ENCODE results near the gene MAGI2.

DNA sequence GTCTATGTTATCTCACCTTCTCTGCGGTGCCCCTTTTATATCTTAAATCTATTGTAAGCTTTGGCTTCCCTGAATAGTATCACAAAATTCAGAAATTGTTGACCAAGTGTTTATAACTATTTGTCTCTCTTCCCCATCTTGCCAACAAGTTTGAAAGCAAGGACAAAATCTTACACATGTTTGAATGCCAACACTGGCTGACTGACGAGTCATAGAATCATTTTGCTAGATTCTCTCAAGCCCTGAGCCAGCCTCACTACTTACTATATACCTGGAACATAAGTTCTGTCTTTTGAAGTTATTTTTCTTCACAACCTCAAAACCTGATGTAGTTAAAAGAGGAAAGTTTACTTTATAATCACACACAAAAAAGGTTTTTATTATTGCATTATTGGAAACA is 954.2 kb downstream of the MAGI2 start:
- TF ChIP-seq, protein P1, sequence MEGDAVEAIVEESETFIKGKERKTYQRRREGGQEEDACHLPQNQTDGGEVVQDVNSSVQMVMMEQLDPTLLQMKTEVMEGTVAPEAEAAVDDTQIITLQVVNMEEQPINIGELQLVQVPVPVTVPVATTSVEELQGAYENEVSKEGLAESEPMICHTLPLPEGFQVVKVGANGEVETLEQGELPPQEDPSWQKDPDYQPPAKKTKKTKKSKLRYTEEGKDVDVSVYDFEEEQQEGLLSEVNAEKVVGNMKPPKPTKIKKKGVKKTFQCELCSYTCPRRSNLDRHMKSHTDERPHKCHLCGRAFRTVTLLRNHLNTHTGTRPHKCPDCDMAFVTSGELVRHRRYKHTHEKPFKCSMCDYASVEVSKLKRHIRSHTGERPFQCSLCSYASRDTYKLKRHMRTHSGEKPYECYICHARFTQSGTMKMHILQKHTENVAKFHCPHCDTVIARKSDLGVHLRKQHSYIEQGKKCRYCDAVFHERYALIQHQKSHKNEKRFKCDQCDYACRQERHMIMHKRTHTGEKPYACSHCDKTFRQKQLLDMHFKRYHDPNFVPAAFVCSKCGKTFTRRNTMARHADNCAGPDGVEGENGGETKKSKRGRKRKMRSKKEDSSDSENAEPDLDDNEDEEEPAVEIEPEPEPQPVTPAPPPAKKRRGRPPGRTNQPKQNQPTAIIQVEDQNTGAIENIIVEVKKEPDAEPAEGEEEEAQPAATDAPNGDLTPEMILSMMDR (IDR thresholded peaks at IDR 0.05): no peak
- no peak for TF ChIP-seq POLR2A (IDR thresholded peaks at IDR 0.05)

Data from breast epithelium (tissue), 3 donors.